IMR-90 (cell line): ENCODE results near the gene NCDN. TPM values are rescaled to one million over a fixed set of nuclear protein-coding genes. Genes with fewer than 3 reads are reported as not detected.

Source experiments
- ATAC-seq: fragments of 200-7000 bp; cut with Tn5 transposase; 2 replicates; pipeline ENCODE4 v1.9.1; 2020; ENCODE audit warnings: low read depth, mild to moderate bottlenecking, moderate library complexity
- BruUV-seq: library from RNA; stranded (reverse); fragments of 400-500 nt; replicated peaks from 2 replicates; lab custom pipeline; 2021; lab: Mats Ljungman, UMichigan
- CTCF ChIA-PET: fragments of 300-600 bp; formaldehyde crosslinking; extraction: SDS; loops from one replicate; lab custom pipeline; 2021; ENCODE audit warnings: antibody characterized with exemption; lab: Yijun Ruan, JAX
- POLR2A ChIA-PET: fragments of 300-600 bp; sonication (Branson Sonifier 250); formaldehyde crosslinking; loops from one replicate; lab custom pipeline; 2022; ENCODE audit warnings: antibody characterized with exemption; ENCODE audit not compliant: unreplicated experiment; lab: Charles Lee
- DNase-seq: peaks from one replicate; pipeline ENCODE4 v3.0.0; 2013
- H2AFZ ChIP-seq: replicated peaks from 2 replicates; pipeline ENCODE3; 2013; ENCODE audit warnings: low read length, mild to moderate bottlenecking; ENCODE audit not compliant: poor library complexity
- H2AK5ac ChIP-seq: 2 replicates; pipeline ENCODE4 v1.6.1; 2013; ENCODE audit warnings: low read depth, low read length, inconsistent platforms
- H2AK9ac ChIP-seq: replicated peaks from 2 replicates; pipeline ENCODE3; 2013; ENCODE audit warnings: mild to moderate bottlenecking, low read depth, low read length, moderate library complexity; ENCODE audit not compliant: poor library complexity
- H2BK120ac ChIP-seq: 2 replicates; pipeline ENCODE4 v1.6.1; 2013; ENCODE audit warnings: low read depth, low read length, inconsistent platforms
- H2BK15ac ChIP-seq: 3 replicates; pipeline ENCODE4 v1.6.1; 2013; ENCODE audit warnings: low read depth, low read length, inconsistent platforms
- H2BK20ac ChIP-seq: 2 replicates; pipeline ENCODE4 v1.6.1; 2013; ENCODE audit warnings: low read depth, mild to moderate bottlenecking, inconsistent platforms, low read length, moderate library complexity
- H2BK5ac ChIP-seq: 2 replicates; pipeline ENCODE4 v1.6.1; 2013; ENCODE audit warnings: mild to moderate bottlenecking, low read depth, low read length, inconsistent platforms; ENCODE audit not compliant: poor library complexity, severe bottlenecking
- H3K14ac ChIP-seq: replicated peaks from 2 replicates; pipeline ENCODE4 v1.6.1; 2013; ENCODE audit warnings: low read depth, low read length, inconsistent platforms
- H3K18ac ChIP-seq: 2 replicates; pipeline ENCODE4 v1.6.1; 2013; ENCODE audit warnings: low read depth, low read length, control low read depth
- H3K23ac ChIP-seq: 2 replicates; pipeline ENCODE4 v1.6.1; 2013; ENCODE audit warnings: low read depth, low read length, inconsistent platforms
- H3K27ac ChIP-seq: 2 replicates; pipeline ENCODE4 v1.5.1; 2013; ENCODE audit warnings: mild to moderate bottlenecking, control low read depth, low read length; ENCODE audit not compliant: insufficient read depth
- H3K27me3 ChIP-seq: 2 replicates; pipeline ENCODE4 v1.6.1; 2013; ENCODE audit warnings: low read length; ENCODE audit not compliant: control insufficient read depth, insufficient read depth
- H3K36me3 ChIP-seq: 2 replicates; pipeline ENCODE4 v1.6.1; 2013; ENCODE audit warnings: low read length, mixed read lengths; ENCODE audit not compliant: control insufficient read depth, insufficient read depth
- H3K4ac ChIP-seq: 2 replicates; pipeline ENCODE4 v1.6.1; 2013; ENCODE audit warnings: low read depth, low read length, inconsistent platforms
- H3K4me1 ChIP-seq: 2 replicates; pipeline ENCODE4 v1.6.1; 2013; ENCODE audit warnings: low read length, mixed read lengths; ENCODE audit not compliant: control insufficient read depth, insufficient read depth
- H3K4me2 ChIP-seq: 2 replicates; pipeline ENCODE4 v1.6.1; 2013; ENCODE audit warnings: low read depth, mild to moderate bottlenecking, control low read depth, low read length, moderate library complexity
- H3K4me3 ChIP-seq: 2 replicates; pipeline ENCODE4 v1.5.1; 2013; ENCODE audit warnings: low read depth, mild to moderate bottlenecking, control low read depth, low read length, moderate library complexity; ENCODE audit not compliant: insufficient read depth
- H3K56ac ChIP-seq: 2 replicates; pipeline ENCODE4 v1.6.1; 2013; ENCODE audit warnings: low read length, inconsistent platforms; ENCODE audit not compliant: insufficient read depth; ENCODE audit errors: extremely low read depth
- H3K79me1 ChIP-seq, 2 experiments: 2 replicates each; pipeline ENCODE4 v1.6.1; 2013; ENCODE audit warnings: low read length in 2 of 2, inconsistent platforms in 1 of 2, low read depth in 1 of 2
- H3K9ac ChIP-seq: 2 replicates; pipeline ENCODE4 v1.6.1; 2013; ENCODE audit warnings: low read depth, low read length, control low read depth
- H3K9me1 ChIP-seq: 2 replicates; pipeline ENCODE4 v1.6.1; 2013; ENCODE audit warnings: low read length, inconsistent platforms; ENCODE audit not compliant: insufficient read depth
- H3K9me3 ChIP-seq: 2 replicates; pipeline ENCODE4 v1.6.1; 2013; ENCODE audit warnings: low read length; ENCODE audit not compliant: control insufficient read depth, insufficient read depth
- H4K20me1 ChIP-seq: 2 replicates; pipeline ENCODE4 v1.6.1; 2013; ENCODE audit warnings: low read length, inconsistent platforms; ENCODE audit not compliant: insufficient read depth
- H4K5ac ChIP-seq: 2 replicates; pipeline ENCODE4 v1.6.1; 2013; ENCODE audit warnings: mild to moderate bottlenecking, low read depth, low read length, control low read depth
- H4K8ac ChIP-seq, 2 experiments: 2 replicates each; pipeline ENCODE4 v1.6.1; 2013; ENCODE audit warnings: low read depth in 2 of 2, low read length in 2 of 2, control low read depth in 1 of 2, inconsistent platforms in 1 of 2
- H4K91ac ChIP-seq: 2 replicates; pipeline ENCODE4 v1.6.1; 2013; ENCODE audit warnings: low read depth, low read length, inconsistent platforms; ENCODE audit not compliant: insufficient read depth
- BHLHE40 ChIP-seq: fragments of 150-350 bp; IDR thresholded peaks from 2 replicates; pipeline ENCODE4 v1.6.1; 2016; ENCODE audit warnings: mild to moderate bottlenecking, low read depth, low read length
- CEBPB ChIP-seq: IDR thresholded peaks from 2 replicates; pipeline ENCODE4 v1.6.1; 2012; ENCODE audit warnings: low read depth, low read length, improper control_type of control experiment
- CHD1 ChIP-seq: IDR thresholded peaks from 2 replicates; pipeline ENCODE4 v1.6.1; 2012; ENCODE audit warnings: low read depth, low read length, improper control_type of control experiment
- FOS ChIP-seq: fragments of 150-350 bp; IDR thresholded peaks from 2 replicates; pipeline ENCODE4 v1.6.1; 2016; ENCODE audit warnings: low read depth, low read length
- MAFK ChIP-seq: IDR thresholded peaks from 2 replicates; pipeline ENCODE4 v1.6.1; 2012; ENCODE audit warnings: low read depth, low read length, improper control_type of control experiment
- MAZ ChIP-seq: IDR thresholded peaks from 2 replicates; pipeline ENCODE4 v1.6.1; 2012; ENCODE audit warnings: low read depth, mild to moderate bottlenecking, low read length, improper control_type of control experiment, moderate library complexity, borderline replicate concordance
- MXI1 ChIP-seq: IDR thresholded peaks from 2 replicates; pipeline ENCODE4 v1.6.1; 2012; ENCODE audit warnings: low read depth, mild to moderate bottlenecking, low read length, moderate library complexity, borderline replicate concordance
- NFE2L2 ChIP-seq: fragments of 150-350 bp; IDR thresholded peaks from 2 replicates; pipeline ENCODE4 v1.6.1; 2016; ENCODE audit warnings: low read depth, mild to moderate bottlenecking, low read length
- POLR2A ChIP-seq: IDR thresholded peaks from 2 replicates; pipeline ENCODE4 v1.6.1; 2012; ENCODE audit warnings: mild to moderate bottlenecking, low read depth, low read length
- RAD21 ChIP-seq: IDR thresholded peaks from 2 replicates; pipeline ENCODE4 v1.6.1; 2012; ENCODE audit warnings: low read length, improper control_type of control experiment
- RFX5 ChIP-seq: IDR thresholded peaks from 2 replicates; pipeline ENCODE4 v1.8.0; 2012; ENCODE audit warnings: low read depth, mild to moderate bottlenecking, low read length, moderate library complexity
- WGBS, 2 experiments: methylation state at CpG; one replicate each; pipeline versions ENCODE4 v1.1.5 to v1.1.7; 2013; ENCODE audit warnings: missing lambda C conversion rate in 2 of 2; ENCODE audit not compliant: insufficient read length in 1 of 2; ENCODE audit errors: extremely low coverage in 2 of 2; 5-methylcytosine and 5-hydroxymethylcytosine counted together
- dilution Hi-C: fragments of 300-500 bp; cut with HindIII; formaldehyde crosslinking; loops from one replicate; pipeline ENCODE4 v1.14.3; 2018; ENCODE audit warnings: low sequenced_read_pairs; ENCODE audit not compliant: unreplicated experiment
- in situ Hi-C: fragments of 300-500 bp; cut with MboI; formaldehyde crosslinking; loops from 3 replicates; pipeline ENCODE4 v1.14.3; 2019; ENCODE audit warnings: low sequenced_read_pairs, inconsistent platforms, mixed read lengths
- intact Hi-C: fragments of 100-400 bp; cut with micrococcal nuclease; formaldehyde crosslinking; loops from 2 replicates; pipeline ENCODE4 v1.10.0; 2022
- polyA plus RNA-seq, 3 experiments: library from polyadenylated mRNA; depleted of rRNA; stranded (reverse); fragments of >200 nt; gene quantifications; 2 replicates each; pipeline ENCODE4 v1.2.3, GENCODE V29; 2012; ENCODE audit warnings: low replicate concordance in 1 of 3
- total RNA-seq: library from RNA; depleted of rRNA; stranded (reverse); fragments of >200 nt; gene quantifications from 2 replicates; pipeline ENCODE4 v1.2.3, GENCODE V29; 2012
- TF ChIP-seq, protein P1 (sequence below): conservative IDR thresholded peaks from 2 replicates; pipeline ENCODE4 v1.5.1; 2012; ENCODE audit warnings: mild to moderate bottlenecking, low read depth, low read length, improper control_type of control experiment
- TF ChIP-seq, protein P2 (sequence below): fragments of 150-350 bp; IDR thresholded peaks from 2 replicates; pipeline ENCODE4 v1.6.1; 2016; ENCODE audit warnings: low read depth, mild to moderate bottlenecking, low read length, moderate library complexity, borderline replicate concordance

NCDN gene
- total and polyA plus RNA-seq, 2 of the 4 experiments (the other 2 are of a cell fraction): 10.0 to 38.8 TPM

DNA sequence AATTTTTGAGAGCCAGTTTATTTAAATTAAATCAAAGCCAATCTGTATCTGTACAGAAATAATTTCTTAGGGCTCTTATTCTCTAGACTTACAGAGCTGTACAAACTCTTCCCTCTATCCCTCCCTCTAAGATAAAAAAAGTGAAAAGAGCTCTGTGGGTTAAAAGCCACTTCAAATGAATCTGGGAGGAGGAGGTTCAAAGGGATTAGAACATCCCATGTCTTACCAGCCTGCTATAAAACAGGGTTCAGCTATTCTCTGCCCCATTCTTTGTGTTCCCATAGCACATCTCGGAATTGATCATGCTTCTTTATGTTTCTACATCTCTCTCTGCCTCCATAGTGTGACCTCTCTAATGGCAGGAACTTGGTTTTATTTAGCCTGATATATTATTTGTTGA, 19.8 kb upstream of the NCDN start:
- POLR2A ChIA-PET: interaction anchor here (0.6 kb wide), 1 partner anchor 678 kb away, joined by 3 read pairs; the partner anchor contains the start of gene SMIM12
- peaks cover 25% of the 10 kb centered on the region for H3K4me1 ChIP-seq
- H3K79me1 ChIP-seq: peaks cover 39 to 67% of the 10 kb centered on the region in 2 experiments
- H3K9ac ChIP-seq: no peak overlapping the region
- intact Hi-C loops (loop anchor here (2.0 kb wide), 1 partner anchor 83 kb away; no protein-coding TSS in a partner anchor), in situ Hi-C loops (no loop called here), dilution Hi-C loops (no loop called here)
- no peak overlapping the region for H2BK5ac ChIP-seq
- H3K9me3 ChIP-seq: no peaks in the 10 kb centered on the region
- H2AK5ac ChIP-seq: peak overlapping the region; percentile 43; the same call in 1 of the 2 replicates
- peaks cover 1% of the 10 kb centered on the region; the same call in 1 of the 2 replicates for H3K36me3 ChIP-seq
- CTCF ChIA-PET: interaction anchor here (0.6 to 1.1 kb wide), 2 partner anchors 43 to 86 kb away, joined by 3 to 4 read pairs; no protein-coding TSS in a partner anchor
- WGBS, 2 experiments: no CpG with 5 or more reads among the region's 1 CpG
- H3K4me2 ChIP-seq: no peak overlapping the region
- H2BK20ac ChIP-seq: no peak overlapping the region
- H3K23ac ChIP-seq: 0 out of 2 replicates have a peak overlapping the region, but pooled peaks have one; percentile 38
- no peak overlapping the region for H4K91ac ChIP-seq
- H2AK9ac ChIP-seq: no peak overlapping the region
- peaks cover 21% of the 10 kb centered on the region; the same call in 1 of the 2 replicates for H4K20me1 ChIP-seq
- no TSS peak for BruUV-seq
- no peak overlapping the region for H3K27ac ChIP-seq
- H3K56ac ChIP-seq: no peak overlapping the region; the same call in 1 of the 2 replicates
- H3K14ac ChIP-seq: peak overlapping the region; percentile 61; the same call in 1 of the 2 replicates
- no peak overlapping the region; the same call in 1 of the 2 replicates for H4K5ac ChIP-seq
- TF ChIP-seq NFE2L2 (no peak), MAZ (no peak), POLR2A (no peak), MXI1 (no peak), BHLHE40 (no peak), CHD1 (no peak), FOS (no peak), RFX5 (no peak), RAD21 (no peak), CEBPB (no peak), MAFK (no peak)
- TF ChIP-seq, protein P1, sequence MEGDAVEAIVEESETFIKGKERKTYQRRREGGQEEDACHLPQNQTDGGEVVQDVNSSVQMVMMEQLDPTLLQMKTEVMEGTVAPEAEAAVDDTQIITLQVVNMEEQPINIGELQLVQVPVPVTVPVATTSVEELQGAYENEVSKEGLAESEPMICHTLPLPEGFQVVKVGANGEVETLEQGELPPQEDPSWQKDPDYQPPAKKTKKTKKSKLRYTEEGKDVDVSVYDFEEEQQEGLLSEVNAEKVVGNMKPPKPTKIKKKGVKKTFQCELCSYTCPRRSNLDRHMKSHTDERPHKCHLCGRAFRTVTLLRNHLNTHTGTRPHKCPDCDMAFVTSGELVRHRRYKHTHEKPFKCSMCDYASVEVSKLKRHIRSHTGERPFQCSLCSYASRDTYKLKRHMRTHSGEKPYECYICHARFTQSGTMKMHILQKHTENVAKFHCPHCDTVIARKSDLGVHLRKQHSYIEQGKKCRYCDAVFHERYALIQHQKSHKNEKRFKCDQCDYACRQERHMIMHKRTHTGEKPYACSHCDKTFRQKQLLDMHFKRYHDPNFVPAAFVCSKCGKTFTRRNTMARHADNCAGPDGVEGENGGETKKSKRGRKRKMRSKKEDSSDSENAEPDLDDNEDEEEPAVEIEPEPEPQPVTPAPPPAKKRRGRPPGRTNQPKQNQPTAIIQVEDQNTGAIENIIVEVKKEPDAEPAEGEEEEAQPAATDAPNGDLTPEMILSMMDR: no peak
- TF ChIP-seq, protein P2, sequence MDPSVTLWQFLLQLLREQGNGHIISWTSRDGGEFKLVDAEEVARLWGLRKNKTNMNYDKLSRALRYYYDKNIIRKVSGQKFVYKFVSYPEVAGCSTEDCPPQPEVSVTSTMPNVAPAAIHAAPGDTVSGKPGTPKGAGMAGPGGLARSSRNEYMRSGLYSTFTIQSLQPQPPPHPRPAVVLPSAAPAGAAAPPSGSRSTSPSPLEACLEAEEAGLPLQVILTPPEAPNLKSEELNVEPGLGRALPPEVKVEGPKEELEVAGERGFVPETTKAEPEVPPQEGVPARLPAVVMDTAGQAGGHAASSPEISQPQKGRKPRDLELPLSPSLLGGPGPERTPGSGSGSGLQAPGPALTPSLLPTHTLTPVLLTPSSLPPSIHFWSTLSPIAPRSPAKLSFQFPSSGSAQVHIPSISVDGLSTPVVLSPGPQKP: no peak
- H2AFZ ChIP-seq: no peak overlapping the region
- H2BK15ac ChIP-seq: no peak overlapping the region
- ATAC-seq: no peak
- no peak overlapping the region for H3K4ac ChIP-seq
- 0 out of 2 replicates have a peak overlapping the region, but pooled peaks have one; percentile 4 for H2BK120ac ChIP-seq
- no peak overlapping the region for H3K4me3 ChIP-seq
- DNase-seq: no peak
- peak overlapping the region in 1 of 2 experiments; percentile 53; a peak in 1 of 4 replicates for H4K8ac ChIP-seq
- no peaks in the 10 kb centered on the region for H3K27me3 ChIP-seq
- H3K9me1 ChIP-seq: peaks cover 24% of the 10 kb centered on the region
- H3K18ac ChIP-seq: 0 out of 2 replicates have a peak overlapping the region, but pooled peaks have one; percentile 16
